Stimulated activated CD8-positive, alpha-beta memory T cell treated with anti-CD3 and anti-CD28 coated beads, Interleukin-7, amount 100 ng/mL, for 48 hours (primary cell): ENCODE data around the gene KIF12.
"Not testable (repeated sequence)": the region's sequence is repeated elsewhere in the genome, so short reads cannot be mapped to it uniquely, and the experiment has no call there.

Experiments used
- DNase-seq, 2 donors: peaks; one replicate each; pipeline ENCODE4 v3.0.0-alpha.2; 2020; ENCODE audit warnings: low read depth in 1 of 2; ENCODE audit errors: extremely low read depth in 1 of 2

The KIF12 gene

GRCh38 chr9:114098936-114099668 lies at the start of gene KIF12:
KIF12 (minus strand) TSS chr9:114099292; CDS start chr9:114099276, 16 bp downstream.
- DNase-seq: no peak

GRCh38 chr9:114146735-114147134 lies 47.6 kb upstream of the KIF12 start:
- no peak for DNase-seq

- no peak for DNase-seq
These were observed 44.1 kb upstream of the KIF12 start for GRCh38 chr9:114143234-114143633.

- no peak for DNase-seq
These were observed 42.7 kb upstream of the KIF12 start for GRCh38 chr9:114141553-114142402.

GRCh38 chr9:114140850-114141249 lies 41.8 kb upstream of the KIF12 start:
- DNase-seq: no peak

GRCh38 chr9:114140401-114140800 lies 41.3 kb upstream of the KIF12 start:
- DNase-seq: no peak

- DNase-seq: no peak
These were observed 40.0 kb upstream of the KIF12 start for GRCh38 chr9:114139071-114139470.

- no peak for DNase-seq
These were observed 39.5 kb upstream of the KIF12 start for GRCh38 chr9:114138552-114138971.

- DNase-seq: no peak
These were observed 38.7 kb upstream of the KIF12 start for GRCh38 chr9:114137831-114138230.

- no peak for DNase-seq
These were observed 35.8 kb upstream of the KIF12 start for GRCh38 chr9:114134827-114135396.

- DNase-seq: no peak
These were observed 33.4 kb upstream of the KIF12 start for GRCh38 chr9:114132550-114132918.

- DNase-seq: no peak
These were observed 32.9 kb upstream of the KIF12 start for GRCh38 chr9:114131808-114132549.

GRCh38 chr9:114130624-114131277 lies 31.7 kb upstream of the KIF12 start:
- DNase-seq: no peak

GRCh38 chr9:114130141-114130540 lies 31.0 kb upstream of the KIF12 start:
- no peak for DNase-seq

- not testable (repeated sequence) for DNase-seq
These were observed 29.7 kb upstream of the KIF12 start for GRCh38 chr9:114128759-114129158.

- no peak for DNase-seq
These were observed 27.4 kb upstream of the KIF12 start for GRCh38 chr9:114126247-114127060.

GRCh38 chr9:114125476-114126013 lies 26.5 kb upstream of the KIF12 start:
- no peak for DNase-seq

GRCh38 chr9:114124666-114125475 lies 25.8 kb upstream of the KIF12 start:
- no peak for DNase-seq

GRCh38 chr9:114124138-114124537 lies 25.0 kb upstream of the KIF12 start:
- DNase-seq: no peak
